Activated naive CD4-positive, alpha-beta T cell treated with anti-CD3 and anti-CD28 coated beads, Interleukin-2, amount 10 ng/mL, durations not matched to agents 7 days and 5 days (primary cell): ENCODE data around the gene VGLL4.
"Not testable (repeated sequence)": the region's sequence is repeated elsewhere in the genome, so short reads cannot be mapped to it uniquely, and the experiment has no call there.

ENCODE experiments used
- CTCF ChIA-PET: fragments of 350-600 bp; sonication (Branson Sonifier 250); formaldehyde crosslinking; loops from one replicate; lab custom pipeline; 2021; ENCODE audit warnings: antibody characterized with exemption; lab: Charles Lee
- DNase-seq: peaks from one replicate; pipeline ENCODE4 v3.0.0-alpha.2; 2020
- H3K27ac Mint-ChIP-seq: one replicate; pipeline ENCODE4 v1.8.0; 2021; ENCODE audit warnings: mild to moderate bottlenecking, moderate library complexity, mixed read lengths
- H3K27me3 Mint-ChIP-seq: one replicate; pipeline ENCODE4 v1.8.0; 2021; ENCODE audit warnings: mild to moderate bottlenecking, mixed read lengths
- H3K36me3 Mint-ChIP-seq: one replicate; pipeline ENCODE4 v1.8.0; 2021; ENCODE audit warnings: mixed read lengths
- H3K4me1 Mint-ChIP-seq: one replicate; pipeline ENCODE4 v1.8.0; 2021; ENCODE audit warnings: mixed read lengths
- H3K4me3 Mint-ChIP-seq: one replicate; pipeline ENCODE4 v1.8.0; 2021; ENCODE audit warnings: mild to moderate bottlenecking, moderate library complexity, mixed read lengths
- H3K9me3 Mint-ChIP-seq: one replicate; pipeline ENCODE4 v1.8.0; 2021; ENCODE audit warnings: mixed read lengths

VGLL4 gene

DNA sequence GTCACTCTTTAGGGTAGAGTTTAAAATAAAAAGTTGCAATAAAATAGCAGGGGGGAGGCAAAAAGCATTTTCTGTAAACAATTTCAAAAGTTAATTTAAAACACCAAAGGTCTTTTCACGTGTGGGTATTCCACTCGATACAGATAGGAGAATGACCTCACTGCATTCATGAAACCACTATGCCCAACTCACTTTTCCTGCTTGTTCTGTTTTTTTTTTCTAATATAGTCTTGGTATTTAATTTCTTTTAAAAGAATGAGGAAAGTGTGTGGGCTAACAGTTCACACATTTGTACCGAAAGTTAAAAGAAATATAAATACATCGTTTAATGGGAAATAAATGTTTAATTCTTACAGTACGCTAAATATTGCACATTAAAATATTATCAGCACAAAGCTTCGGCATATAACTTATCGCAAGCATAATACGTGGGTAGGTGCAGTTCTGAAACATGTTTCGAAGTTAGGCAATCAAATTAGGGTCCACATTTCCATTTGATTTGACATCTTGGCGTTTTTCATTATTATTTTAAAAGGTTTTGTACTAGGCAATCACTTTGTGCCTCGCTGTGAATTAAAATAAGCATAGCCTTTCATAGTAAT lies 41.4 kb downstream of the VGLL4 start:
- CTCF ChIA-PET: no interaction called here
- no peak overlapping the region for H3K27ac Mint-ChIP-seq

DNA sequence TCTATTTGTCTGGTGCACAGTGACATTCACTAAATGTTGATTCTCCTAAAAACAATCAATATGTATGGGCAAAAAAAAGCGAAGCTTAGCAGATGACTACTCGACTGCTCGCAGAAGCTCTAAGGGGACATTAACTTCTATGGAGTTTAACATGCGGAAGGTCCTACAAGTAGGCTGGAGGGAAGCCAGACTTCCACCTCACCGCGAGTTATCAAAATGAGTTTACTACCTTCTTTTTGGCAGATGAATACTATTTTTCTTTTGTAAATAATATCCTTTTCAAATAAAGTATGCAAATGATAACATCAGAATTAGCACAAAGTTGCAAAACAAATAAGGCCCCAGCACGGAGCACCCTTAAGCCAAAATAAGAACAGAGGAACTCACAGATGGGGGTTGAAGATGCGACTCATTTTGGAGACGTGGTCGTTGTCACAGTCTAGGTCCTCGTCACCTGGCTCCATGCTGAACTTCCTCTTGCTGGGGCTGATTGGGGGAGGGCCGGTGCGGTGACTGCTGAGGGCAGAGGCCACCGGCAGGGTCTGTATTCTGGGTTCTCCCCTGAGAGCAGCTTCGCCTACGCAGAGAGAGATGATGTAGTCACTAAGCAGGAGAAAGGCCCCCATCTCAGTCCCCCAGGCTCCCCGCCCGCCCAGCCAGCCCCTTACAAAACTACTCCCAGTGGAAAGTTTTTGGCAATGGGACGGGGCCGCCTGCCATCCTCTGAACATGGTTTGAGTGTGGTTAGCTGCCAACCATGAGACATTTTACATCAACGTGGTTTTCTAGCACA lies 42.1 kb downstream of the VGLL4 start:
- no peak overlapping the region for H3K4me3 Mint-ChIP-seq
- H3K36me3 Mint-ChIP-seq: peaks cover 48% of the 10 kb centered on the region
- CTCF ChIA-PET: no interaction called here
- peaks cover 3% of the 10 kb centered on the region for H3K4me1 Mint-ChIP-seq
- no peaks in the 10 kb centered on the region for H3K27me3 Mint-ChIP-seq
- DNase-seq: no peak
- H3K27ac Mint-ChIP-seq: no peak overlapping the region
- H3K9me3 Mint-ChIP-seq: peaks cover 8% of the 10 kb centered on the region

More for the DNA sequence above, 41.4 kb downstream of the VGLL4 start:
- Mint-ChIP-seq H3K27me3 (no peaks in the 10 kb centered on the region), H3K9me3 (peaks cover 5% of the 10 kb centered on the region), H3K4me3 (no peak overlapping the region), H3K36me3 (peaks cover 45% of the 10 kb centered on the region), H3K4me1 (peaks cover 6% of the 10 kb centered on the region)
- DNase-seq: no peak

DNA sequence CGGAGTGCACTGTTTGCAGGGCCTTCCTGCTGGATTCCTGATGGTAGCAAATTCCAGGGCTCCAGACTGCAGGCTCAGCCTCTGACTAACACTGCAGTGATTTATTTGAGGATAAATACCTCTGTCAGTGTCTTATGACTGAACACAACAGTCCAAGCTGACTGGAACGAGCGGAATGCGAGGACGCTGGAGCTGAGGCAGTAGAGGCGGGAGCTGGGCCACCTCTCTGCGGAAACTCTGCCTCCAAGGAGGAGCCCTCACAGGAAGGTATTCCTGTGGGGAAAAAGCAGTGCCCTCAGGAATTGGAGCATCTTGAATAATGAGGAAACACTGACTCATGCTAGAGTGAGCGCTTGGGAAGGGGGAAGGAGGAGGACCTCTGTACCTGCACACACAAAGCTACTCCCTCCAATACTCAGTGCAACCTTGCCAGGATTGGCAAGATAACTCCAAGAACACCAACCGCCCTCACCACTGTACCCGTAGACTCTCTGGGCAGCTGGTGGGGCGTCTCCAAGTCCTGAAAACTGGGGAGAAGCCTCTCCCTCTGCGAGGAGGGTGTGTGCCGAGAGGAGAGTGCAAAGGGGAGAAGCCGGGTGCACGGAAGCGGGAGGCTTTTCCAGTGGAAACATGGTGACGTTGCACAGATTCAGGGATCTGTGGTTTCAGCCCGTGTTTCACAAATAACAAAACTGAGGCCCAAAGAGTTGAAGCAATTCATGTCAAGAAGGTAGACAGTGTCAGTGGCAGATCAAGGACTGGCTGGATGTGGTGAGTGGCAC lies 43.0 kb downstream of the VGLL4 start:
- H3K27me3 Mint-ChIP-seq: no peaks in the 10 kb centered on the region
- H3K36me3 Mint-ChIP-seq: peaks cover 51% of the 10 kb centered on the region
- peaks cover 10% of the 10 kb centered on the region for H3K9me3 Mint-ChIP-seq
- H3K27ac Mint-ChIP-seq: no peak overlapping the region
- CTCF ChIA-PET: no interaction called here
- H3K4me3 Mint-ChIP-seq: no peak overlapping the region
- no peak for DNase-seq
- H3K4me1 Mint-ChIP-seq: peaks cover 3% of the 10 kb centered on the region

DNA sequence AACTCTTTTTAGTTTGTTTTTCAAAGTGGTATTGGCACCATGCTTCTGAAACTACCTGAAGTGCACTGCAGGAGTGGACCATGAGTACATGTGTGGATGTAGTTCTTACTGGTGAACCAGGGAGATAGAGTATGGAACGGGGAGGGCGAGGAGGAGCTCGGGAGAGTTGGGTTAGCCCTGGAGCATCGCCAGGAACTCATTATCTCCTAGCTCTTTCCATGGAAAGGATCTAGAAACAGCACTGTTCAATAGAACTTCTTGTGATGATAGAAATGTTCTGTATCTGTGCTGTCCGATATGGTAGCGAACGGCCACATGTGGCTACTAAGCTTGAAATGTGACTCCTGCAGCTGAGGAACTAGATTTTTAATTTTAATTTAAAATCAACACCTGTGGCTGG lies 47.3 kb downstream of the VGLL4 start:
- peaks cover 57% of the 10 kb centered on the region for H3K36me3 Mint-ChIP-seq
- H3K4me3 Mint-ChIP-seq: no peak overlapping the region
- CTCF ChIA-PET: no interaction called here
- H3K27ac Mint-ChIP-seq: no peak overlapping the region
- peaks cover 7% of the 10 kb centered on the region for H3K4me1 Mint-ChIP-seq
- H3K9me3 Mint-ChIP-seq: peaks cover 12% of the 10 kb centered on the region
- H3K27me3 Mint-ChIP-seq: no peaks in the 10 kb centered on the region
- DNase-seq: no peak

DNA sequence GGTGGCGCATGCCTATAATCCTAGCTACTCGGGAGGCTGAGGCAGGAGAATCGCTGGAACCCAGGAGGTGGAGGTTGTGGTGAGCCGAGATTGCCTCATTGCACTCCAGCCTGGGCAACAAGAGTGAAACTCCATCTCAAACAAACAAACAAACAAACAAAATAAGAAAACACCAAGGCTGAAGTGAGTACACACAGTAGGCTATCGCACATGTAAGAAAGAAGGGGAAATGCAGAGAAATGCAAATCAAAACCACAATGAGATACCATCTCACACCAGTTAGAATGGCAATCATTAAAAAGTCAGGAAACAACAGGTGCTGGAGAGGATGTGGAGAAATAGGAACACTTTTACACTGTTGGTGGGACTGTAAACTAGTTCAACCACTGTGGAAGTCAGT lies 48.7 kb downstream of the VGLL4 start:
- peaks cover 46% of the 10 kb centered on the region for H3K36me3 Mint-ChIP-seq
- H3K4me1 Mint-ChIP-seq, H3K27ac Mint-ChIP-seq, DNase-seq, CTCF ChIA-PET, H3K27me3 Mint-ChIP-seq, H3K4me3 Mint-ChIP-seq: not testable (repeated sequence)
- peaks cover 12% of the 10 kb centered on the region for H3K9me3 Mint-ChIP-seq

DNA sequence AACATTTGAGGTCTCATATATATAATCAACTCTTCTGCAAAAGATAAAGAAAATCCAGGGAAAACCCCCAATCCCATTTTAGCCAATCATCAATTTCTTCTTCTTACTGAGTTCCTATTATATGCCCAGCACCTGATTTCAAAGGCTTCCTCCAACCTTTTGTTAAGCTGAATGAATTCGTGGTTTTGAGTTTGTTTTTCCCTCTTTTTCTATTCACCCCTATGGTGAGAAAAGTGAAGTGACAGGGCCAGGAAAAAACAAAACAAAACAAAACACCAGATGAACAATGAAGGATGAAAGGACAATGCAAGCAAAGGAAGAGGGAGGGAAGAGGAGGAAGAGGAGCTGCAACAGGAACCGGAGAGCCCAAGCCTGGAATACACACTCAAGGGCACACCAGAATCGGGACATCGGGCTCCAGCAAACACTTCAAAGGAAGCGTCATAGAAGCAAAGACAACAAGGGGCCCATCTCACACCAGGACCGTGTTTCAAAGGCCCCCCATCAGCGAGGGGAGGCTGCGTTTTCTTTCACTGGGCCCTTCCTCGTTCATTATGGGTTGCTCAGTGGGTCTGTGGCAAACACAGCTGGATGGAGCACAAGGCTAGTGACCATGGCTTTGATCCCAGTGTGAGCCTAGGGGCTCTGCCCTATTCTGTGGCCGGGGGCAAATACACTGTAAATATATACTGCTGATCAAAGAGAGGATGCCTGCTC lies 50.2 kb downstream of the VGLL4 start:
- Mint-ChIP-seq H3K9me3 (peaks cover 12% of the 10 kb centered on the region), H3K27ac (no peak overlapping the region), H3K4me3 (no peak overlapping the region), H3K4me1 (peaks cover 15% of the 10 kb centered on the region), H3K36me3 (peaks cover 43% of the 10 kb centered on the region), H3K27me3 (no peaks in the 10 kb centered on the region)
- CTCF ChIA-PET: no interaction called here
- no peak for DNase-seq

DNA sequence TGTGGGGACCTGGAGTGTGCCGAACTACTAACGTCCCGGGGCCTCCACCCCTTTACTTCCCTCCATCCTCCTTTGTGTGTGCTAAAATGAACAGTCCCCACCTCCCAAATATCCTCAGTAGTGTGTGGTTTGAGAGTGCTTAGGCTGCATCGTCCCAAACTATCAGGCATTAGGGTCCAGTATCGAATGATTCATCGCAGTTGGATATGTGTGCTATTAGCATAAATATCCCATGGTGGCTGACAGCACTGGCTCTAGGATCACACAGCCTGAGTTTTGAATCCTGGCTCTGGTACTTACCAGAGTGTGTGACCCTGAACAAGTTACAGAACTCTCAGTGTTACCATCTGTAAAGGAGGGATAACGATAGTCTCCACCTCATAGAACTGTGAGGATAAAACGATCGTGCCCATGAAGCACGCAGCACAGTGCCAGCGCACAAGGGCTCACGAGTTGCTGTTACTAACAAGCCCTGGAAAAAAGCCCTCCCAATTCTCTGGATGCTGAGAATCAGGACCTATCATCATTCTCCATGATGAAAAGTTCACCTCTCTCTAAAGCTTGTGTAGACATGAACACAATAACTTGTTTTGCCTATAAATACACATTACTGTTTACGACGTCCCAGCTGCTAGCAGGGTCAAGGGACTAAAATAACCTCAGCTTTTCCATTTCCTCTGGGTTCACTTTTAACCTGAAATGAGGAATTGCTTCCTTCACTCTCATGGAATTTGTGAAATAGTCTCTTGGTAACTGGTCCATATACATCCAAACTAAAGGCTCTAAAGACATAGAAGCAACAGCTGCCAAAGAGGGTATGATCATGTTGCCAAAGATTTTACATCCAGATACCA lies 51.0 kb downstream of the VGLL4 start:
- peaks cover 8% of the 10 kb centered on the region for H3K9me3 Mint-ChIP-seq
- no peak for DNase-seq
- H3K27me3 Mint-ChIP-seq: no peaks in the 10 kb centered on the region
- H3K4me3 Mint-ChIP-seq: no peak overlapping the region
- no peak overlapping the region for H3K27ac Mint-ChIP-seq
- peaks cover 39% of the 10 kb centered on the region for H3K36me3 Mint-ChIP-seq
- peaks cover 22% of the 10 kb centered on the region for H3K4me1 Mint-ChIP-seq
- CTCF ChIA-PET: interaction anchor here (0.5 kb wide), 1 partner anchor 59 kb away, joined by 3 read pairs; no protein-coding TSS in a partner anchor

DNA sequence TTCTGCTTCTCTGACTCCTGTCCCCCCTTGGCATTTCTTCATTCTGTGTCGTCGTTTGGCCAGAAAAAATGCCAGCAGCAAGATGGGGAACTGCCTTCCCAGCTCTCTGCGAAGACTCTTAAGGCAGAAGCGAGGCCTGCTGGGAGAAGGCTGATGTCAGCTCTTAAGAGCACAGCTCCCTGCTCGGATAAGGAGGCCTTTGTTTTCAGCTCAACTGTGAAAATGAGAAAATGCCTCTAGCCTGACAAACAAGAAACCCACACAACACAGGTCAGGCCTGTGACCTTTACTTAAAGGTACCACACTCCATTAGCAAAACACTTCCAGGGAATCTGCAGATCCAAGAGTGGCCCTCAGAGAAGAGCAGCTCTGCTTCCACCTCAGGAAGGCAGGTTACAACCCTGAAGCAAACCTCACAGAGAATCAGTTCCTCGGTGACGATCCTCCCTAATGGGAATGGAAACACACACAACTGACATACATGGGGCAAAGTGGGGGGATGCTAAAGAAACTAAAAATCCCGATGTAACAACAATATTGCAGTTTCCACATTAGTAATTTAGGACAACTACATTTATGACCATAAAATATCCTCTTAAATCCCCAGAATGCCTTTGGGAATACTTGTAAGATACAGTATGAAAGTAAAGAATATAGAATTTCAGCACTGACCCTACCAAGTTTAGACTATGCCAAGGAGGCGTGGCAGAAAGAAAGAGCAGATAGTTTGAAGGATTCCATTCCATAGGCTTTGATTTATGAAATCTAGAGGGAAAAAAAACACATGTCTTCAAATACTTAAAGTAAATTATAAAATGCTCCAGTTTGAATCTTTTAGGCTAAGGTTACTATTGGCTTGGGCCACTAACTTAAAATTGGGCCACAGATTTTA lies 52.1 kb downstream of the VGLL4 start:
- CTCF ChIA-PET: no interaction called here
- peaks cover 35% of the 10 kb centered on the region for H3K36me3 Mint-ChIP-seq

DNA sequence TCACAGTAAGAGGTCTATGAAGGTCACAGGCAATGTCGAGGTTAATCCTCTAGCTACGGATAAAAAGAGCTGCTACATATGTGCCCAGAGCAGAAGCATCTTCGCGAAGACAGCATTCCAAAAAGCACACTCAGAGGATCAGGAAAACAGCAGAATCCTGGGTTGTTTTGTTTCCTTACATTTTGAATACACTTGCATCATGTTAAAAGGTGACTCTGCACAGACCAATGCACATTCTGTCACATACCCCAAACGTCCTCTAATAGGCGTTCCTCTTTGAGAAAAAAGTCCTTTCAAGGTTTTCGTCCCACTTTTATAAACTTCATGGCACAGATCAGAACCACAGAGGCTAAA lies 52.7 kb downstream of the VGLL4 start:
- Mint-ChIP-seq H3K9me3 (peaks cover 2% of the 10 kb centered on the region), H3K4me3 (no peak overlapping the region)
- CTCF ChIA-PET: no interaction called here

More for the DNA sequence above, 52.1 kb downstream of the VGLL4 start:
- H3K4me1 Mint-ChIP-seq: peaks cover 23% of the 10 kb centered on the region
- H3K27ac Mint-ChIP-seq: no peak overlapping the region
- H3K27me3 Mint-ChIP-seq: no peaks in the 10 kb centered on the region
- no peak overlapping the region for H3K4me3 Mint-ChIP-seq
- peaks cover 4% of the 10 kb centered on the region for H3K9me3 Mint-ChIP-seq
- no peak for DNase-seq

DNA sequence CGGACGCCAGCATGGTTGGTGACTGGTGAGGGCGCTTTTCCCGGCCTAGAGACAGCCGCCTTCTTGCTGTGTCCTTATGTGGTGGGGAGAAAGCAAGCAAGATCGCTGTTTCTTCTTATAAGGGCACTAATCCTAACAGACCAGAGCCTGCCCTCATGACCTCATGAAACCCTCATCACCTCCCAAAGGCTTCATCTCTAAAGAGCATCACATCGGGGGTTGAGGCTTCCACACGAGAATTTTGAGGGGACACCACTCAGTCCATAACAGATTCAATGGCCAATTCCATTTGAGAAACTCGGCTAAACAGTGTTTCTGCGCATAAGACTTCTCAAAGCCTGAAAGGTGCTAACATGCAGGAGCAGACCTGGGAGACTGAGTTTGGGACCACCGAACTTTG lies 54.0 kb downstream of the VGLL4 start:
- no peaks in the 10 kb centered on the region for H3K9me3 Mint-ChIP-seq
- peaks cover 30% of the 10 kb centered on the region for H3K36me3 Mint-ChIP-seq
- no peak overlapping the region for H3K4me3 Mint-ChIP-seq
- no peaks in the 10 kb centered on the region for H3K27me3 Mint-ChIP-seq
- H3K4me1 Mint-ChIP-seq: peaks cover 21% of the 10 kb centered on the region
- CTCF ChIA-PET: no interaction called here
- no peak for DNase-seq
- no peak overlapping the region for H3K27ac Mint-ChIP-seq

More for the DNA sequence above, 52.7 kb downstream of the VGLL4 start:
- H3K36me3 Mint-ChIP-seq: peaks cover 34% of the 10 kb centered on the region
- DNase-seq: no peak
- H3K4me1 Mint-ChIP-seq: peaks cover 23% of the 10 kb centered on the region
- no peak overlapping the region for H3K27ac Mint-ChIP-seq
- H3K27me3 Mint-ChIP-seq: no peaks in the 10 kb centered on the region

DNA sequence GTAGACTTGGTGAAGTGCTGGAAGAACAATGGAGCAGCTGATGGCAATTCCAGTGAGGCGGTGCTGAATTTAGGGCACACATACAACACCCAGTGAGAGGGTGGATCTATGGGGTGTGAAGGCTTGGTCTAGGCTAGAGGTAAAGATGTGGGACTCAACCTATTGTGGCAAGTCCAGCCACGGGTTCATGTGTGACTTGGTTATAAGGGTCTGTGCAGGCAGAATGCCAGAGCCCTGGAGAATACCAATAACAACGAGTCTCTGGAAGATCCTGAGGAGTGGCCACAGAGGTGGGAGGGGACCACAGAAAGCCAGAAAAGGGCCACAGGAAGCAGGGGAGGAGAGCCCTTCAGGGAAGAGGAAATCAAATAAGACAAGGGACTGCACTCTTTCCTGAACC lies 55.0 kb downstream of the VGLL4 start:
- DNase-seq: no peak
- Mint-ChIP-seq H3K27ac (no peak overlapping the region), H3K4me1 (peaks cover 22% of the 10 kb centered on the region), H3K4me3 (no peak overlapping the region), H3K27me3 (no peaks in the 10 kb centered on the region), H3K36me3 (peaks cover 23% of the 10 kb centered on the region), H3K9me3 (no peaks in the 10 kb centered on the region)
- CTCF ChIA-PET: no interaction called here

DNA sequence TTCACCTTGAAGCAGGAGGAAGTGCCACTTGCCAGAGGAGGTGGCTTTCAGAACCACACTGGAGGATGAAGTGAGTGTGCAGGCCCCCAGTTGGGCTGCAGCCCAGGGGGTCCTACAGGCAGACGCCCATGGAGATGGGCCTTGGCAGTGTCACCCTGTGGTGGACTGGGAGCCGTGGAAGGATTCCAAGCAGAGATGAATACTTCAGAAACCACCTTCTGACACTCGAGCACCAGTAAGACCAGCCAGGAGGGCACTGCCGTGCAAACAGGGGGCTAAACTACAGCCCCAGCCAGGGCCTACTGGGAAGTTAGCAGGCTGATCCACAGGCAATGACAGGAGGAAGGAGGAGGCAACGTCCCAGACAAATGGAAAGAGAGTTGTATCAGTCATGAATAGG lies 55.4 kb downstream of the VGLL4 start:
- CTCF ChIA-PET: no interaction called here
- peaks cover 21% of the 10 kb centered on the region for H3K4me1 Mint-ChIP-seq
- H3K36me3 Mint-ChIP-seq: peaks cover 23% of the 10 kb centered on the region
- no peak for DNase-seq
- no peak overlapping the region for H3K4me3 Mint-ChIP-seq
- no peaks in the 10 kb centered on the region for H3K9me3 Mint-ChIP-seq
- peak overlapping the region; percentile 51 for H3K27ac Mint-ChIP-seq
- H3K27me3 Mint-ChIP-seq: no peaks in the 10 kb centered on the region

DNA sequence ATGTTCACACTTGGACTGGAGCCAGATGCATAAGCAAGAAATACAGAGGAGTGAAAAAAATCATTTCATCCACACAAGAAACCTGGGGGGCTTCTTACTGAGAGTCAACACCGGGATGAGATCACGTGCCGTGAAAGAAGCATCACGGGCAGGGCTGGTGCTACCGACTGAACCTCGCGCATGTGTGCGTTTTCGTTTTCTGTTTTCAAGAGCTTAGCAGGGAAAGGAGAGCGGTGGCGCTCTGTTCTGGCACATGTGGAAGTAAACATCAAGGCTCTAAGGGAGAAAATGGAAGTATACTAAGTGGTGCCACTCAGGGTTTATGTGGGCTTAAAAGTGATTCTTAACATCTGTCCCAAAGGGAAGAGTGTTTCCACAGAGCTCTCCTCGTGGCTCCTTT lies 55.9 kb downstream of the VGLL4 start:
- Mint-ChIP-seq H3K27ac (peak overlapping the region; percentile 12), H3K27me3 (no peaks in the 10 kb centered on the region), H3K4me3 (no peak overlapping the region), H3K9me3 (no peaks in the 10 kb centered on the region), H3K36me3 (peaks cover 21% of the 10 kb centered on the region), H3K4me1 (peaks cover 26% of the 10 kb centered on the region)
- no peak for DNase-seq
- CTCF ChIA-PET: no interaction called here
